Hepatocyte (in vitro differentiated cells): ENCODE measurements around the gene DPF3. TPM values are rescaled to one million over a fixed set of nuclear protein-coding genes. Genes with fewer than 3 reads are reported as not detected.

ENCODE experiments used
- DNase-seq: peaks from one replicate; pipeline ENCODE4 v3.0.0-alpha.2; 2016; ENCODE audit warnings: low spot score
- H2AFZ ChIP-seq: fragments of 200-600 bp; sonication (generic); 2 replicates; pipeline ENCODE4 v1.6.0; 2016; ENCODE audit warnings: antibody characterized with exemption, mild to moderate bottlenecking
- H3K27ac ChIP-seq: fragments of 200-600 bp; sonication (generic); 2 replicates; pipeline ENCODE4 v1.5.1; 2016; ENCODE audit warnings: mild to moderate bottlenecking
- H3K27me3 ChIP-seq: fragments of 200-600 bp; sonication (generic); 2 replicates; pipeline ENCODE4 v1.6.1; 2016
- H3K36me3 ChIP-seq: fragments of 200-600 bp; sonication (generic); replicated peaks from 2 replicates; pipeline ENCODE4 v1.5.1; 2016; ENCODE audit warnings: low read depth; ENCODE audit not compliant: insufficient read depth
- H3K4me1 ChIP-seq: fragments of 200-600 bp; sonication (generic); 2 replicates; pipeline ENCODE4 v1.5.1; 2016; ENCODE audit warnings: mild to moderate bottlenecking, moderate library complexity; ENCODE audit not compliant: insufficient read depth
- H3K4me2 ChIP-seq: fragments of 200-600 bp; sonication (generic); 2 replicates; pipeline ENCODE4 v1.6.0; 2016
- H3K4me3 ChIP-seq: fragments of 200-600 bp; sonication (generic); 2 replicates; pipeline ENCODE4 v1.5.1; 2016; ENCODE audit warnings: mild to moderate bottlenecking
- H3K79me2 ChIP-seq: fragments of 200-600 bp; sonication (generic); 2 replicates; pipeline ENCODE4 v1.6.0; 2017; ENCODE audit warnings: mild to moderate bottlenecking
- H3K9me2 ChIP-seq: fragments of 200-600 bp; sonication (generic); replicated peaks from 2 replicates; pipeline ENCODE4 v1.6.0; 2017; ENCODE audit warnings: mild to moderate bottlenecking; ENCODE audit not compliant: insufficient read depth
- H3K9me3 ChIP-seq: fragments of 200-600 bp; sonication (generic); 2 replicates; pipeline ENCODE4 v1.5.1; 2016; ENCODE audit warnings: low read depth, mild to moderate bottlenecking
- H4K20me1 ChIP-seq: fragments of 200-600 bp; sonication (generic); 2 replicates; pipeline ENCODE4 v1.6.0; 2016; ENCODE audit warnings: mild to moderate bottlenecking; ENCODE audit not compliant: insufficient read depth, poor library complexity, severe bottlenecking
- CTCF ChIP-seq: fragments of 200-600 bp; sonication (generic); IDR thresholded peaks from 2 replicates; pipeline ENCODE4 v1.5.1; 2016; ENCODE audit warnings: antibody characterized with exemption, mild to moderate bottlenecking; ENCODE audit not compliant: poor library complexity
- EZH2 ChIP-seq: fragments of 200-600 bp; sonication (generic); IDR thresholded peaks from 2 replicates; pipeline ENCODE4 v1.6.1; 2016; ENCODE audit warnings: antibody characterized with exemption, mild to moderate bottlenecking, borderline replicate concordance
- EZH2phosphoT487 ChIP-seq: fragments of 200-600 bp; sonication (generic); IDR thresholded peaks from one replicate; pipeline ENCODE4 v1.6.1; 2018; ENCODE audit warnings: antibody characterized with exemption, mild to moderate bottlenecking, low read depth, moderate library complexity; ENCODE audit not compliant: unreplicated experiment, severe bottlenecking
- WGBS: methylation state at CpG from one replicate; pipeline ENCODE4 v1.1.6; 2016; ENCODE audit warnings: low lambda C conversion rate; ENCODE audit errors: missing lambda C conversion rate; 5-methylcytosine and 5-hydroxymethylcytosine counted together
- polyA plus RNA-seq: library from polyadenylated mRNA; unstranded; fragments of >200 nt; fragmentation: Nextera tagmentation; extraction: Ambion mirVana; gene quantifications from 2 replicates; pipeline ENCODE4 v1.2.1, GENCODE V29; 2016
- total RNA-seq: library from RNA; depleted of rRNA; stranded (reverse); fragments of >200 nt; gene quantifications from 2 replicates; pipeline ENCODE4 v1.2.3, GENCODE V29; 2014

DPF3 gene
- total and polyA plus RNA-seq, 2 experiments from 2014 or later: 0.21 to 0.47 TPM

GRCh38 chr14:72782817-72783216 is 111.1 kb downstream of the DPF3 start:
- WGBS: 100% methylated on average over 2 of the region's 2 CpGs
- H3K4me2 ChIP-seq: no peak overlapping the region
- H3K36me3 ChIP-seq: no peaks in the 10 kb centered on the region
- H2AFZ ChIP-seq: no peak overlapping the region
- TF ChIP-seq EZH2 (no peak), EZH2phosphoT487 (no peak), CTCF (no peak)
- peaks cover 5% of the 10 kb centered on the region for H3K4me1 ChIP-seq
- no peaks in the 10 kb centered on the region for H3K9me3 ChIP-seq
- no peak overlapping the region for H3K27ac ChIP-seq
- H3K27me3 ChIP-seq: no peaks in the 10 kb centered on the region
- DNase-seq: no peak
- H3K4me3 ChIP-seq: no peak overlapping the region
- no peaks in the 10 kb centered on the region for H4K20me1 ChIP-seq
- no peaks in the 10 kb centered on the region for H3K9me2 ChIP-seq
- no peaks in the 10 kb centered on the region for H3K79me2 ChIP-seq

GRCh38 chr14:72781561-72782508 is 112.1 kb downstream of the DPF3 start:
- H3K27me3 ChIP-seq: no peaks in the 10 kb centered on the region
- H3K27ac ChIP-seq: peak overlapping the region; percentile 23
- no peaks in the 10 kb centered on the region for H3K36me3 ChIP-seq
- no peak overlapping the region for H2AFZ ChIP-seq
- no peak for TF ChIP-seq EZH2phosphoT487
- no peak for TF ChIP-seq EZH2
- no peak for TF ChIP-seq CTCF
- no peaks in the 10 kb centered on the region for H3K79me2 ChIP-seq
- H4K20me1 ChIP-seq: no peaks in the 10 kb centered on the region
- no peaks in the 10 kb centered on the region for H3K9me3 ChIP-seq
- peak; percentile 24 for DNase-seq
- 47% methylated on average over 15 of the region's 15 CpGs for WGBS
- H3K9me2 ChIP-seq: no peaks in the 10 kb centered on the region
- H3K4me2 ChIP-seq: peak overlapping the region; percentile 43
- peaks cover 13% of the 10 kb centered on the region for H3K4me1 ChIP-seq
- H3K4me3 ChIP-seq: no peak overlapping the region

GRCh38 chr14:72780751-72781150 is 113.2 kb downstream of the DPF3 start:
- no peak overlapping the region for H2AFZ ChIP-seq
- WGBS: 88% methylated on average over 2 of the region's 2 CpGs
- no peaks in the 10 kb centered on the region for H3K9me3 ChIP-seq
- DNase-seq: no peak
- no peak overlapping the region for H3K27ac ChIP-seq
- TF ChIP-seq CTCF: no peak
- TF ChIP-seq EZH2: no peak
- TF ChIP-seq EZH2phosphoT487: no peak
- no peak overlapping the region for H3K4me3 ChIP-seq
- H4K20me1 ChIP-seq: no peaks in the 10 kb centered on the region
- no peaks in the 10 kb centered on the region for H3K79me2 ChIP-seq
- no peaks in the 10 kb centered on the region for H3K36me3 ChIP-seq
- no peaks in the 10 kb centered on the region for H3K27me3 ChIP-seq
- no peaks in the 10 kb centered on the region for H3K9me2 ChIP-seq
- no peak overlapping the region for H3K4me2 ChIP-seq
- peaks cover 19% of the 10 kb centered on the region for H3K4me1 ChIP-seq
